Keratinocyte (primary cell): ENCODE measurements around the gene TARDBP.

ENCODE experiments used
- CTCF ChIP-seq, 3 experiments: IDR thresholded peaks in 1 of 3; conservative IDR thresholded peaks in 1 of 3; optimal IDR thresholded peaks in 1 of 3; 2 replicates in 2 of 3; 3 replicates in 1 of 3; pipeline versions ENCODE3 to v1.5.1; 2011; ENCODE audit warnings: low read length in 3 of 3, mild to moderate bottlenecking in 3 of 3, moderate library complexity in 2 of 3, control low read depth in 1 of 3, inconsistent platforms in 1 of 3; ENCODE audit not compliant: insufficient read depth in 2 of 3; ENCODE audit errors: extremely low read depth in 1 of 3
- EZH2 ChIP-seq: IDR thresholded peaks from one replicate; pipeline ENCODE4 v1.6.1; 2012; ENCODE audit warnings: inconsistent platforms, mild to moderate bottlenecking, low read length, moderate library complexity

GRCh38 chr1:10975567-10976326 lies 36.7 kb upstream of the TARDBP start:
- TF ChIP-seq CTCF (optimal IDR thresholded peaks at IDR 0.05 in 1 of 3, IDR thresholded peaks at IDR 0.05 in 1 of 3, conservative IDR thresholded peaks at IDR 0.05 in 1 of 3; ENCODE audit: extremely low read depth in 1 of 3, insufficient read depth in 2 of 3, low read length in 3 of 3) = no peak
- TF ChIP-seq EZH2 = no peak
